ENCODE measurements around the gene FAM193B. TPM values are rescaled to one million over a fixed set of nuclear protein-coding genes. Genes with fewer than 3 reads are reported as not detected.

Gene FAM193B
- polyA plus RNA-seq, 1 experiment = 31.9 TPM

DNA sequence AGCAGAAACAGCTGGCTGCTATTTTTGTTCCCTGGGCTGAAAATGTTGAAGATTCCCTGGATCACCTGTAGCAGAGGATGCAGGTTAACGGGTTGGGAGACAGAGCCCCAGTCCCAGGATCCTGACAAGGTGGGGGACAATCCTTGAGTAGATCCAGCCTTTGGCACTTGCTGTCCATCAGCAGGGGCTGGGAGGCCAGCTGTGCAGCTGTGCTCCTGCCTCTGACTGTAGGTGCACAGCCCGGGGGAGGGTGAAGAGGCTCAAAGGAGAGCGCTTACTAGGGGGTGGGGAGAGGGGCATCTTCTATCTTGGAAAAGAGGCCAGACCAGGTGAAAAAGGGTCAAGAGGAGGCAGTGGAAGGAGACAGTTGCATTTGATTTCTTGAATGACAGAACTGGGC is 34.1 kb downstream of the FAM193B start:
- Histone ChIP-seq H3K36me3 (ENCODE audit: control insufficient read depth, insufficient read depth, low read length) (peaks cover 32% of the 10 kb centered on the region), H3K4me3 (ENCODE audit: low read depth, low read length) (no peak overlapping the region), H3K27me3 (ENCODE audit: control insufficient read depth, insufficient read depth, low read length) (no peaks in the 10 kb centered on the region)
- POLR2A ChIA-PET = no interaction called here
- CTCF ChIA-PET = interaction anchor here (1.0 to 2.1 kb wide), 3 partner anchors 19 to 81 kb away, joined by 3 to 5 read pairs (median 3); no protein-coding TSS in a partner anchor
- TF ChIP-seq, protein P1, sequence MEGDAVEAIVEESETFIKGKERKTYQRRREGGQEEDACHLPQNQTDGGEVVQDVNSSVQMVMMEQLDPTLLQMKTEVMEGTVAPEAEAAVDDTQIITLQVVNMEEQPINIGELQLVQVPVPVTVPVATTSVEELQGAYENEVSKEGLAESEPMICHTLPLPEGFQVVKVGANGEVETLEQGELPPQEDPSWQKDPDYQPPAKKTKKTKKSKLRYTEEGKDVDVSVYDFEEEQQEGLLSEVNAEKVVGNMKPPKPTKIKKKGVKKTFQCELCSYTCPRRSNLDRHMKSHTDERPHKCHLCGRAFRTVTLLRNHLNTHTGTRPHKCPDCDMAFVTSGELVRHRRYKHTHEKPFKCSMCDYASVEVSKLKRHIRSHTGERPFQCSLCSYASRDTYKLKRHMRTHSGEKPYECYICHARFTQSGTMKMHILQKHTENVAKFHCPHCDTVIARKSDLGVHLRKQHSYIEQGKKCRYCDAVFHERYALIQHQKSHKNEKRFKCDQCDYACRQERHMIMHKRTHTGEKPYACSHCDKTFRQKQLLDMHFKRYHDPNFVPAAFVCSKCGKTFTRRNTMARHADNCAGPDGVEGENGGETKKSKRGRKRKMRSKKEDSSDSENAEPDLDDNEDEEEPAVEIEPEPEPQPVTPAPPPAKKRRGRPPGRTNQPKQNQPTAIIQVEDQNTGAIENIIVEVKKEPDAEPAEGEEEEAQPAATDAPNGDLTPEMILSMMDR (IDR thresholded peaks at IDR 0.05; ENCODE audit: insufficient read depth, low read depth, low read length) = no peak
- no peak for DNase-seq (ENCODE audit: low read depth)

DNA sequence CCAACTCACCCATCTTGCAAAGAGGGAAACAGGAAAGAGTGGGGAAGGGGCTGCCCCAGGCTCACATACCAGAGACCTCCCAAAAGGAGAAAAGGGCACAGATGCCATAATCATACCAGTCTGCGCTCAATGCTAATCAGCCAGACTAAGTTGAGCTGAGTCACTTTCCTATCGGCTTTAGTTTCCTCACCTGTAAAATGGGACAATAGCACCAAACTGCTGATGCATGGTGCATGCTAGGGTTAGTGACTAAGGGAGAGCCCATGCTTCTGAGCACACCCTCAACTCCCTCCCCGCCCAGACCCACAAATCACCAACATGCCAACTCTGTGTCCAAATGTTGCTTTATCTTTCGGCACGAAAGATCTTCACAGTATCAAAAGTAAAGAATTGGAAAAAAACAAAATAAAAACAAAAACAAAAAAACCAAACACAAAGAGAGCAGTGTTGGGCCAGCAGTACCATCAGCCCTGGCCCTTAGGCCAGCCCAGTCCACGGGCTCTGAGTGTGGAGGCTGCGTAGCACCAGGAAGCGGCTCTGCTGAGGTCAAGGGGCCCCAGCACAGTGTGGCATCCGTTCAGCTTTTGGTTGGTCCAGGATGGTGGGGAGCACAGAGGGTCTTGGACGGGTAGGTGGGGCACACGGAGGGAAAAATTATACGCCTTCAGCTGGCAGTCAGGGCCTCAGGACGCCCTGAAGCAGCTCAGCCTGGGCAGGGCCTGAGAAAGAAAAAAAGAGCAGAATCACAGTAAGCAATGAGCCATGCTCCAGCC is 34.7 kb downstream of the FAM193B start:
- no peaks in the 10 kb centered on the region for H3K27me3 ChIP-seq (ENCODE audit: control insufficient read depth, insufficient read depth, low read length)
- CTCF ChIA-PET = interaction anchor here (2.1 kb wide), 1 partner anchor 18 kb away, joined by 5 read pairs; no protein-coding TSS in a partner anchor
- no peak for DNase-seq (ENCODE audit: low read depth)
- TF ChIP-seq, protein P1 (IDR thresholded peaks at IDR 0.05; ENCODE audit: insufficient read depth, low read depth, low read length) = no peak
- no peak overlapping the region for H3K4me3 ChIP-seq (ENCODE audit: low read depth, low read length)
- H3K36me3 ChIP-seq (ENCODE audit: control insufficient read depth, insufficient read depth, low read length) = peaks cover 29% of the 10 kb centered on the region
- POLR2A ChIA-PET = no interaction called here

DNA sequence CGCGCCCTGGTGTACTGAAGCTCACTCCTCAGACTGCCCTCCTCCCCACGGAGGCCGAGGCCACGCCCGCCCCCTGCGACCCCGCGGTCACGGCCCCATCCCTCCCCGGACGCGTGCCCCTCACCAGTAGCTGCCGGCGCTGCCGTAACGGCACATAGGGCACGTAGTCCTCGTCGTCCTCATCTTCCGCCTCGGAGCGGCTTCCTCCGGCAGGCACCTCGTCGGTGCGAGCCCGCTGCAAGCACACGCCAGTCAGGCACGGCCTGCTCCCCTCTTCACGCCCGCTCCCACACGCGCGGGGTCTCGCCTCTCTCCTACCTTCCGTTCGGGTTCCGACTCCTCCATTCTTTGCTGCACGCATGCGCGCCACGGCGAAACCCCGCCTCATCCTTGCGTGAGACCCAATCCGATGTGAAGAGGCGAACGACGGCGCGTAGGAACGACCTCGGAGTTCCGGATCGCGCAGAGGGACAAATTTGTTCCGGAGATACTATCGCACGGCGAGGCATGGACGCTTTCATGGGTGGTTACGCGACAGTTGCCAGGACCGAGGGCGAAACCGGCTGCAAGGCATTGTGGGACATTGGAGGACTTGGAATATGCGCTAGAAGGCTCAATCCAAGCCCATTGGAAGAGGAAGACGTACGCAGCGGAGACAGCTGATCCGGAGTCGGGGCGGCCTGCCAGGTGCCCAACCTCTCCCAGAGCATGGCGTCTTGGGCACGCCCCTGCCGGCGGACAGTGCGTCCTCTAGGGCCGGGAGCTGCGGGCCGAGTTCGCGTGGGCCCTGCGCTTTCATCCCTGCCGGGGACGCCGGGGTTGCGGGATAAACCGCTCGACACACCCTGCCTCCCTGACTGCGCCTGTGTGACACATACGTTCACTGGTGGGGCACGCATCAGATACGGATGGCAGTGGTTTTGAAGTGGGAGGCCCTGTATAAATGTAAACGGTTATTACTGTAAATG is 37.5 kb downstream of the FAM193B start, which contains the start of gene DDX41:
DDX41 (minus strand) TSS at position 361 of the 968 bp plus-strand sequence; CDS start at position 345, 16 bp downstream.
- TF ChIP-seq, protein P1 (IDR thresholded peaks at IDR 0.05; ENCODE audit: insufficient read depth, low read depth, low read length) = peak; percentile 24; the same call in 1 of the 2 replicates
- DNase-seq (ENCODE audit: low read depth) = peak; percentile 98
- H3K4me3 ChIP-seq (ENCODE audit: low read depth, low read length) = peak within 1 kb of the TSS; percentile 91
- H3K27me3 ChIP-seq (ENCODE audit: control insufficient read depth, insufficient read depth, low read length) = no peaks in the 10 kb centered on the region
- H3K36me3 ChIP-seq (ENCODE audit: control insufficient read depth, insufficient read depth, low read length) = peaks cover 39% of the 10 kb centered on the region
- CTCF ChIA-PET = interaction anchor here (0.9 to 2.2 kb wide), 9 partner anchors 9 to 212 kb away, joined by 3 to 30 read pairs (median 3); no protein-coding TSS in a partner anchor
- POLR2A ChIA-PET = interaction anchor here (0.6 to 1.1 kb wide), 3 partner anchors 19 to 483 kb away, joined by 3 read pairs; partner anchors contain the start of gene PDLIM7

DNA sequence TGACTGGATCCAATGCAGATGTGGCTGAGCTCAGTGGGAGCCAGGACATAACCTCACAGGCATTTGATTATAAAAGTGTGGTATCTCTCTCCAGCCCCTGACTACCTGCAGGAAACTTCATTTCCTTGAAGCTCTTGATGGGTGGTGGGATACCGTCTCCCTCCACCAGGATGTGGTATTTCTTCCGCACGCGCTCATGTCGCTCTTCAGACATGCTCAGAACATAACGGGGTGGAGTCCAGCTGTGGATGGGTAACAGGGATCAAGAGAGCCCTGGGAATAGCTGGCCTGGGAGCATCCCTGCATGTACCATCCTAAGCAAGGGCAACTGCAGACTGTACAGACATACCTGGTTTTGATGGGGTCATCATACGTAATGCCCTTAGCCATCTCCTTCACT is 38.8 kb downstream of the FAM193B start:
- POLR2A ChIA-PET = interaction anchor here (0.6 to 1.1 kb wide), 2 partner anchors 9 to 18 kb away, joined by 3 to 10 read pairs; partner anchors contain the start of gene PDLIM7
- peaks cover 46% of the 10 kb centered on the region for H3K36me3 ChIP-seq (ENCODE audit: control insufficient read depth, insufficient read depth, low read length)
- no peak for DNase-seq (ENCODE audit: low read depth)
- H3K27me3 ChIP-seq (ENCODE audit: control insufficient read depth, insufficient read depth, low read length) = no peaks in the 10 kb centered on the region
- TF ChIP-seq, protein P1 (IDR thresholded peaks at IDR 0.05; ENCODE audit: insufficient read depth, low read depth, low read length) = no peak
- CTCF ChIA-PET = interaction anchor here (0.8 to 2.2 kb wide), 6 partner anchors 8 to 92 kb away, joined by 3 to 30 read pairs (median 3); no protein-coding TSS in a partner anchor
- H3K4me3 ChIP-seq (ENCODE audit: low read depth, low read length) = peak overlapping the region; percentile 91
